Activated CD4-positive, alpha-beta memory T cell treated with anti-CD3 and anti-CD28 coated beads, Interleukin-2, amount 10 ng/mL, durations not matched to agents 7 days and 5 days (primary cell): Measurements from ENCODE around the gene ADGRV1. TPM values are rescaled to one million over a fixed set of nuclear protein-coding genes. Genes with fewer than 3 reads are reported as not detected.

Source experiments
- CTCF ChIA-PET: fragments of 350-600 bp; sonication (Branson Sonifier 250); formaldehyde crosslinking; loops from one replicate; lab custom pipeline; 2021; ENCODE audit warnings: antibody characterized with exemption, inconsistent platforms; lab: Charles Lee
- POLR2A ChIA-PET: fragments of 350-600 bp; sonication (Branson Sonifier 250); formaldehyde crosslinking; loops from one replicate; lab custom pipeline; 2021; ENCODE audit warnings: antibody characterized with exemption; lab: Charles Lee
- DNase-seq: peaks from one replicate; pipeline ENCODE4 v3.0.0-alpha.2; 2020
- H3K27ac Mint-ChIP-seq: one replicate; pipeline ENCODE4 v1.8.0; 2021; ENCODE audit warnings: mild to moderate bottlenecking, mixed read lengths
- H3K27me3 Mint-ChIP-seq: one replicate; pipeline ENCODE4 v1.8.0; 2021; ENCODE audit warnings: mixed read lengths
- H3K36me3 Mint-ChIP-seq: one replicate; pipeline ENCODE4 v1.8.0; 2021; ENCODE audit warnings: low read depth, mixed read lengths
- H3K4me1 Mint-ChIP-seq: one replicate; pipeline ENCODE4 v1.8.0; 2021; ENCODE audit warnings: mixed read lengths
- H3K4me3 Mint-ChIP-seq: one replicate; pipeline ENCODE4 v1.8.0; 2021; ENCODE audit warnings: mild to moderate bottlenecking, mixed read lengths
- H3K9me3 Mint-ChIP-seq: one replicate; pipeline ENCODE4 v1.8.0; 2021; ENCODE audit warnings: mixed read lengths
- total RNA-seq, 2 experiments: library from RNA; stranded (reverse); gene quantifications; one replicate each; pipeline ENCODE4 v1.2.3, GENCODE V29; 2021

The ADGRV1 gene
- total RNA-seq, 2 experiments from 2014 or later = not detected

- DNase-seq = no peak
- ChIA-PET POLR2A (no interaction called here), CTCF (no interaction called here)
- Mint-ChIP-seq H3K9me3 (no peaks in the 10 kb centered on the region), H3K27ac (no peak overlapping the region), H3K36me3 (no peaks in the 10 kb centered on the region), H3K27me3 (peaks cover 34% of the 10 kb centered on the region), H3K4me1 (peaks cover 2% of the 10 kb centered on the region), H3K4me3 (no peak overlapping the region)
Measured at GRCh38 chr5:90868799-90869198, 310.2 kb downstream of the ADGRV1 start.

GRCh38 chr5:90871391-90871991 is 312.9 kb downstream of the ADGRV1 start:
- no peaks in the 10 kb centered on the region for H3K9me3 Mint-ChIP-seq
- H3K4me3 Mint-ChIP-seq = no peak overlapping the region
- POLR2A ChIA-PET = no interaction called here
- no peak for DNase-seq
- CTCF ChIA-PET = interaction anchor here (1.2 to 1.5 kb wide), 2 partner anchors 547 to 549 kb away, joined by 3 read pairs; no protein-coding TSS in a partner anchor
- no peaks in the 10 kb centered on the region for H3K36me3 Mint-ChIP-seq
- peaks cover 34% of the 10 kb centered on the region for H3K27me3 Mint-ChIP-seq
- H3K4me1 Mint-ChIP-seq = no peaks in the 10 kb centered on the region
- no peak overlapping the region for H3K27ac Mint-ChIP-seq

- Mint-ChIP-seq H3K9me3 (no peaks in the 10 kb centered on the region), H3K4me3 (no peak overlapping the region), H3K36me3 (no peaks in the 10 kb centered on the region), H3K27ac (no peak overlapping the region), H3K4me1 (no peaks in the 10 kb centered on the region), H3K27me3 (peaks cover 45% of the 10 kb centered on the region)
- no peak for DNase-seq
- CTCF ChIA-PET = interaction anchor here (1.2 kb wide), 1 partner anchor 8 kb away, joined by 3 read pairs; no protein-coding TSS in a partner anchor
- POLR2A ChIA-PET = no interaction called here
Measured at GRCh38 chr5:90873033-90873517, 314.5 kb downstream of the ADGRV1 start.

GRCh38 chr5:90874066-90874465 is 315.5 kb downstream of the ADGRV1 start:
- no peak for DNase-seq
- Mint-ChIP-seq H3K36me3 (no peaks in the 10 kb centered on the region), H3K4me1 (no peaks in the 10 kb centered on the region), H3K9me3 (no peaks in the 10 kb centered on the region), H3K27ac (no peak overlapping the region), H3K4me3 (no peak overlapping the region), H3K27me3 (peaks cover 52% of the 10 kb centered on the region)
- ChIA-PET CTCF (no interaction called here), POLR2A (no interaction called here)

GRCh38 chr5:90875456-90875855 is 316.9 kb downstream of the ADGRV1 start:
- ChIA-PET CTCF (interaction anchor here (1.1 kb wide), 1 partner anchor 14 kb away, joined by 4 read pairs; no protein-coding TSS in a partner anchor), POLR2A (no interaction called here)
- Mint-ChIP-seq H3K36me3 (no peaks in the 10 kb centered on the region), H3K9me3 (no peaks in the 10 kb centered on the region), H3K27ac (no peak overlapping the region), H3K4me3 (no peak overlapping the region), H3K27me3 (peaks cover 48% of the 10 kb centered on the region), H3K4me1 (no peaks in the 10 kb centered on the region)
- DNase-seq = no peak

GRCh38 chr5:90876366-90876765 is 317.8 kb downstream of the ADGRV1 start:
- no peak for DNase-seq
- Mint-ChIP-seq H3K4me3 (no peak overlapping the region), H3K27me3 (peaks cover 52% of the 10 kb centered on the region), H3K4me1 (no peaks in the 10 kb centered on the region), H3K9me3 (no peaks in the 10 kb centered on the region), H3K36me3 (no peaks in the 10 kb centered on the region), H3K27ac (no peak overlapping the region)
- POLR2A ChIA-PET = no interaction called here
- CTCF ChIA-PET = interaction anchor here (0.6 kb wide), 1 partner anchor 615 kb away, joined by 4 read pairs; no protein-coding TSS in a partner anchor

GRCh38 chr5:90877049-90877448 is 318.5 kb downstream of the ADGRV1 start:
- no peak for DNase-seq
- H3K36me3 Mint-ChIP-seq = no peaks in the 10 kb centered on the region
- POLR2A ChIA-PET = no interaction called here
- H3K27ac Mint-ChIP-seq = no peak overlapping the region
- CTCF ChIA-PET = no interaction called here
- H3K27me3 Mint-ChIP-seq = peaks cover 50% of the 10 kb centered on the region
- H3K4me1 Mint-ChIP-seq = no peaks in the 10 kb centered on the region
- no peak overlapping the region for H3K4me3 Mint-ChIP-seq
- H3K9me3 Mint-ChIP-seq = no peaks in the 10 kb centered on the region

GRCh38 chr5:90878081-90878480 is 319.5 kb downstream of the ADGRV1 start:
- Mint-ChIP-seq H3K36me3 (no peaks in the 10 kb centered on the region), H3K4me1 (no peaks in the 10 kb centered on the region), H3K9me3 (no peaks in the 10 kb centered on the region), H3K27me3 (peaks cover 44% of the 10 kb centered on the region), H3K4me3 (no peak overlapping the region), H3K27ac (no peak overlapping the region)
- DNase-seq = no peak
- POLR2A ChIA-PET = no interaction called here
- CTCF ChIA-PET = interaction anchor here (1.5 kb wide), 1 partner anchor 13 kb away, joined by 3 read pairs; no protein-coding TSS in a partner anchor

GRCh38 chr5:90878549-90879196 is 320.1 kb downstream of the ADGRV1 start:
- H3K4me1 Mint-ChIP-seq = no peaks in the 10 kb centered on the region
- H3K27me3 Mint-ChIP-seq = peaks cover 47% of the 10 kb centered on the region
- ChIA-PET CTCF (interaction anchor here (1.5 kb wide), 1 partner anchor 13 kb away, joined by 3 read pairs; no protein-coding TSS in a partner anchor), POLR2A (no interaction called here)
- no peak overlapping the region for H3K27ac Mint-ChIP-seq
- no peak for DNase-seq
- no peaks in the 10 kb centered on the region for H3K36me3 Mint-ChIP-seq
- H3K9me3 Mint-ChIP-seq = no peaks in the 10 kb centered on the region
- H3K4me3 Mint-ChIP-seq = no peak overlapping the region

GRCh38 chr5:90881626-90882150 is 323.1 kb downstream of the ADGRV1 start:
- POLR2A ChIA-PET = no interaction called here
- CTCF ChIA-PET = no interaction called here

GRCh38 chr5:90882448-90882847 is 323.9 kb downstream of the ADGRV1 start:
- no peak for DNase-seq
- no peaks in the 10 kb centered on the region for H3K9me3 Mint-ChIP-seq
- no peaks in the 10 kb centered on the region for H3K4me1 Mint-ChIP-seq
- H3K27ac Mint-ChIP-seq = no peak overlapping the region
- POLR2A ChIA-PET = no interaction called here
- H3K27me3 Mint-ChIP-seq = peaks cover 37% of the 10 kb centered on the region
- CTCF ChIA-PET = no interaction called here
- no peaks in the 10 kb centered on the region for H3K36me3 Mint-ChIP-seq
- H3K4me3 Mint-ChIP-seq = no peak overlapping the region

More at GRCh38 chr5:90881626-90882150, 323.1 kb downstream of the ADGRV1 start:
- Mint-ChIP-seq H3K27me3 (peaks cover 41% of the 10 kb centered on the region), H3K4me3 (no peak overlapping the region), H3K4me1 (no peaks in the 10 kb centered on the region), H3K36me3 (no peaks in the 10 kb centered on the region), H3K27ac (no peak overlapping the region), H3K9me3 (no peaks in the 10 kb centered on the region)
- no peak for DNase-seq

- no peak for DNase-seq
- Mint-ChIP-seq H3K4me3 (no peak overlapping the region), H3K27ac (no peak overlapping the region), H3K27me3 (peaks cover 20% of the 10 kb centered on the region), H3K4me1 (no peaks in the 10 kb centered on the region), H3K9me3 (no peaks in the 10 kb centered on the region), H3K36me3 (no peaks in the 10 kb centered on the region)
- ChIA-PET CTCF (no interaction called here), POLR2A (no interaction called here)
Measured at GRCh38 chr5:90885180-90885868, 326.7 kb downstream of the ADGRV1 start.

- H3K27ac Mint-ChIP-seq = no peak overlapping the region
- H3K4me1 Mint-ChIP-seq = no peaks in the 10 kb centered on the region
- peaks cover 14% of the 10 kb centered on the region for H3K27me3 Mint-ChIP-seq
- H3K9me3 Mint-ChIP-seq = no peaks in the 10 kb centered on the region
- POLR2A ChIA-PET = no interaction called here
- CTCF ChIA-PET = no interaction called here
- H3K36me3 Mint-ChIP-seq = no peaks in the 10 kb centered on the region
- no peak overlapping the region for H3K4me3 Mint-ChIP-seq
- no peak for DNase-seq
Measured at GRCh38 chr5:90886381-90886780, 327.8 kb downstream of the ADGRV1 start.
